NCI-H2227 (cell line): ENCODE measurements around the gene SMPD3.

ENCODE experiments used
- DNase-seq: peaks from one replicate; lab custom pipeline; 2025; ENCODE audit not compliant: unreplicated experiment; lab: John Stamatoyannopoulos, UW

Gene SMPD3

GRCh38 chr16:68359398-68360191 is 88.7 kb downstream of the SMPD3 start:
- no peak for DNase-seq

GRCh38 chr16:68358951-68359350 is 89.4 kb downstream of the SMPD3 start:
- no peak for DNase-seq

GRCh38 chr16:68357923-68358322 is 90.4 kb downstream of the SMPD3 start:
- DNase-seq = no peak

GRCh38 chr16:68357521-68357922 is 90.8 kb downstream of the SMPD3 start:
- DNase-seq = no peak

GRCh38 chr16:68356919-68357286 is 91.4 kb downstream of the SMPD3 start:
- no peak for DNase-seq

GRCh38 chr16:68356249-68356918 is 91.9 kb downstream of the SMPD3 start:
- no peak for DNase-seq

GRCh38 chr16:68355447-68356248 is 92.7 kb downstream of the SMPD3 start:
- DNase-seq = no peak

GRCh38 chr16:68354816-68355215 is 93.5 kb downstream of the SMPD3 start:
- no peak for DNase-seq

GRCh38 chr16:68353366-68353765 is 94.9 kb downstream of the SMPD3 start:
- no peak for DNase-seq

GRCh38 chr16:68351991-68352431 is 96.3 kb downstream of the SMPD3 start:
- no peak for DNase-seq

- no peak for DNase-seq
Measured at GRCh38 chr16:68351463-68351862, 96.8 kb downstream of the SMPD3 start.

GRCh38 chr16:68350813-68351350 is 97.4 kb downstream of the SMPD3 start:
- DNase-seq = no peak

- no peak for DNase-seq
Measured at GRCh38 chr16:68349838-68350410, 98.4 kb downstream of the SMPD3 start.

GRCh38 chr16:68348639-68349445 is 99.5 kb downstream of the SMPD3 start:
- no peak for DNase-seq

- DNase-seq = no peak
Measured at GRCh38 chr16:68347605-68348004, 100.7 kb downstream of the SMPD3 start.

- DNase-seq = no peak
Measured at GRCh38 chr16:68346892-68347480, 101.3 kb downstream of the SMPD3 start.

GRCh38 chr16:68345958-68346635 is 102.2 kb downstream of the SMPD3 start:
- DNase-seq = no peak

GRCh38 chr16:68345351-68345810 is 102.9 kb downstream of the SMPD3 start:
- no peak for DNase-seq

GRCh38 chr16:68344252-68344651 is 104.1 kb downstream of the SMPD3 start:
- DNase-seq = no peak
